HepG2 (cell line): Measurements from ENCODE around the gene MYO3B. TPM values are rescaled to one million over a fixed set of nuclear protein-coding genes. Genes with fewer than 3 reads are reported as not detected.

Source experiments
- ATAC-seq: fragments of 200-7000 bp; cut with Tn5 transposase; 3 replicates; pipeline ENCODE4 v1.9.1; 2020; ENCODE audit warnings: mild to moderate bottlenecking, moderate library complexity
- BruUV-seq: library from RNA; stranded (reverse); fragments of 400-500 nt; replicated peaks from 2 replicates; lab custom pipeline; 2021; lab: Mats Ljungman, UMichigan
- CTCF ChIA-PET: fragments of 300-600 bp; formaldehyde crosslinking; extraction: SDS; loops from one replicate; lab custom pipeline; 2021; ENCODE audit warnings: low total read pairs, inconsistent platforms, low intra/inter-chr PET ratio; lab: Yijun Ruan, JAX
- POLR2A ChIA-PET: fragments of 350-600 bp; sonication (Branson Sonifier 250); formaldehyde crosslinking; loops from one replicate; lab custom pipeline; 2020; ENCODE audit warnings: antibody characterized with exemption, inconsistent platforms; lab: Yijun Ruan, JAX
- DNase-seq: peaks from one replicate; pipeline ENCODE4 v3.0.0-alpha.2; 2015; ENCODE audit warnings: low spot score
- FAIRE-seq: peaks from 3 replicates; lab custom pipeline; 2011; peaks lifted over from hg19 to GRCh38; lab: Jason Lieb, UNC
- H2AFZ ChIP-seq: one replicate; pipeline ENCODE4 v1.6.1; 2011; ENCODE audit warnings: low read length, inconsistent platforms
- H3K27ac ChIP-seq: fragments of 300-600 bp; 3 replicates; pipeline ENCODE4 v1.8.0; 2011; ENCODE audit warnings: mixed run types, mild to moderate bottlenecking, mixed read lengths, low read length, inconsistent platforms; ENCODE audit not compliant: insufficient read depth; ENCODE audit errors: extremely low read length
- H3K27me3 ChIP-seq, 2 experiments: fragments of 200-600 bp in 1 of 2; 2 replicates in 1 of 2; 3 replicates in 1 of 2; pipeline versions ENCODE4 v1.6.0 to v1.8.0; 2011; ENCODE audit warnings: low read length in 2 of 2, mild to moderate bottlenecking in 2 of 2, moderate library complexity in 2 of 2, inconsistent platforms in 1 of 2; ENCODE audit not compliant: insufficient read depth in 2 of 2, control insufficient read depth in 1 of 2
- H3K36me3 ChIP-seq, 2 experiments: fragments of 200-600 bp in 1 of 2; replicated peaks in 1 of 2; 2 replicates in 1 of 2; 3 replicates in 1 of 2; pipeline versions ENCODE4 v1.5.1 to v1.8.0; 2011; ENCODE audit warnings: low read length in 2 of 2, inconsistent platforms in 1 of 2; ENCODE audit not compliant: insufficient read depth in 2 of 2, control insufficient read depth in 1 of 2
- H3K4me1 ChIP-seq: 2 replicates; pipeline ENCODE4 v1.5.1; 2012; ENCODE audit warnings: low read length, inconsistent platforms; ENCODE audit not compliant: insufficient read depth
- H3K4me2 ChIP-seq: 2 replicates; pipeline ENCODE4 v1.6.0; 2011; ENCODE audit warnings: low read depth, low read length, inconsistent platforms
- H3K4me3 ChIP-seq, 3 experiments: fragments of 200-600 bp in 1 of 3; sonication (generic), shearing (Covaris generic) in 1 of 3; replicated peaks in 1 of 3; 2 replicates each; pipeline ENCODE4 v1.5.1; 2011 to 2016; ENCODE audit warnings: low read length in 3 of 3, inconsistent platforms in 2 of 3, low read depth in 2 of 3, mild to moderate bottlenecking in 2 of 3, control low read depth in 1 of 3, mixed read lengths in 1 of 3; ENCODE audit not compliant: insufficient read depth in 1 of 3
- H3K79me2 ChIP-seq: one replicate; pipeline ENCODE4 v1.6.1; 2011; ENCODE audit warnings: low read length, inconsistent platforms; ENCODE audit not compliant: insufficient read depth
- H3K9ac ChIP-seq: 2 replicates; pipeline ENCODE4 v1.6.0; 2011; ENCODE audit warnings: mild to moderate bottlenecking, low read depth, low read length, inconsistent platforms; ENCODE audit not compliant: insufficient read depth
- H3K9me3 ChIP-seq: 2 replicates; pipeline ENCODE4 v1.5.1; 2012; ENCODE audit warnings: mild to moderate bottlenecking, low read length
- H4K20me1 ChIP-seq: 2 replicates; pipeline ENCODE4 v1.6.0; 2011; ENCODE audit warnings: inconsistent platforms, mild to moderate bottlenecking, low read length, moderate library complexity; ENCODE audit not compliant: insufficient read depth
- CCDC6 ChIP-seq: sonication (generic); formaldehyde crosslinking; IDR thresholded peaks from 2 replicates; pipeline ENCODE4 v1.8.1; 2022; ENCODE audit warnings: mild to moderate bottlenecking, missing genetic modification reagents, moderate library complexity
- FOXK2 ChIP-seq: fragments of 450-650 bp; IDR thresholded peaks from 2 replicates; pipeline ENCODE4 v1.6.1; 2016
- KDM4B ChIP-seq: sonication (generic); formaldehyde crosslinking; IDR thresholded peaks from 2 replicates; pipeline ENCODE4 v1.4.0; 2020; ENCODE audit warnings: missing genetic modification reagents
- KLF16 ChIP-seq, 2 experiments: sonication (generic) in 1 of 2; formaldehyde crosslinking in 1 of 2; IDR thresholded peaks; 2 replicates each; pipeline versions ENCODE4 v1.6.1 to v1.8.0; 2016 to 2023; ENCODE audit warnings: missing genetic modification reagents in 2 of 2, missing compliant biosample characterization in 1 of 2
- LCORL ChIP-seq, 2 experiments: fragments of 450-650 bp in 1 of 2; sonication (generic) in 1 of 2; formaldehyde crosslinking in 1 of 2; IDR thresholded peaks; 2 replicates each; pipeline versions ENCODE4 v1.5.0 to v1.6.1; 2017 to 2020; ENCODE audit warnings: antibody characterized with exemption in 1 of 2, missing genetic modification reagents in 1 of 2
- MEIS1 ChIP-seq: sonication (generic); formaldehyde crosslinking; IDR thresholded peaks from 2 replicates; pipeline ENCODE4 v1.9.0; 2021; ENCODE audit warnings: mild to moderate bottlenecking, missing genetic modification reagents, moderate library complexity, borderline replicate concordance
- RBAK ChIP-seq: sonication (generic); formaldehyde crosslinking; IDR thresholded peaks from 2 replicates; pipeline ENCODE4 v1.5.1; 2020; ENCODE audit warnings: mild to moderate bottlenecking, missing genetic modification reagents
- TP53 ChIP-seq: sonication (generic); formaldehyde crosslinking; conservative IDR thresholded peaks from 2 replicates; pipeline ENCODE4 v1.4.0; 2020; ENCODE audit warnings: missing genetic modification reagents
- XBP1 ChIP-seq: sonication (generic); formaldehyde crosslinking; IDR thresholded peaks from 2 replicates; pipeline ENCODE4 v1.5.0; 2020; ENCODE audit warnings: missing genetic modification reagents
- ZFP62 ChIP-seq: sonication (generic); formaldehyde crosslinking; IDR thresholded peaks from 2 replicates; pipeline ENCODE4 v1.4.0; 2020; ENCODE audit warnings: missing genetic modification reagents
- ZNF136 ChIP-seq: sonication (generic); formaldehyde crosslinking; IDR thresholded peaks from 2 replicates; pipeline ENCODE4 v1.8.1; 2022; ENCODE audit warnings: low read depth, mild to moderate bottlenecking, moderate library complexity, missing genetic modification reagents
- ZNF33A ChIP-seq: sonication (generic); formaldehyde crosslinking; IDR thresholded peaks from 2 replicates; pipeline ENCODE4 v1.5.1; 2020; ENCODE audit warnings: missing genetic modification reagents, mild to moderate bottlenecking, moderate library complexity, borderline replicate concordance
- ZNF644 ChIP-seq: IDR thresholded peaks from 2 replicates; pipeline ENCODE4 v1.6.1; 2016; ENCODE audit warnings: low read depth
- WGBS: methylation state at CpG from one replicate; pipeline ENCODE4 v1.1.6; 2017; ENCODE audit warnings: low lambda C conversion rate; 5-methylcytosine and 5-hydroxymethylcytosine counted together
- in situ Hi-C: cut with HindIII; loops from 2 replicates; pipeline ENCODE4 v1.10.0; 2017; ENCODE audit warnings: low pct_unique_long_range_greater_than_20kb; ENCODE audit not compliant: extremely low pct_ligation_motif_present
- intact Hi-C: fragments of 100-400 bp; cut with micrococcal nuclease; formaldehyde crosslinking; loops from one replicate; pipeline ENCODE4 v1.10.0; 2022; ENCODE audit not compliant: unreplicated experiment
- polyA plus RNA-seq, 8 experiments: library from polyadenylated mRNA; depleted of rRNA in 3 of 8; stranded (reverse) in 7 of 8; unstranded in 1 of 8; fragments of >200 nt; fragmentation: Illumina TruSeq in 4 of 8; extraction: Trizol in 4 of 8; gene quantifications; 2 replicates each; pipeline versions ENCODE4 v1.2.1 to v1.2.3, GENCODE V29; 2011 to 2016; ENCODE audit warnings: low read depth in 4 of 8, missing spikeins in 1 of 8, mixed read lengths in 1 of 8; ENCODE audit not compliant: insufficient read depth in 1 of 8
- total RNA-seq, 5 experiments: library from RNA; depleted of rRNA; stranded (reverse); fragments of >200 nt; fragmentation: Illumina TruSeq; extraction: Trizol; gene quantifications; 2 replicates each; pipeline ENCODE4 v1.2.3, GENCODE V29; 2016; ENCODE audit warnings: low read depth in 1 of 5

Gene MYO3B
- total and polyA plus RNA-seq, 2 of the 13 experiments (the other 11 are each of a cell fraction or from before 2014, with no cell fraction given): 0.01 TPM; not detected in 1

GRCh38 chr2:170365003-170365402 lies 187.1 kb downstream of the MYO3B start:
- in situ Hi-C loops: loop anchor here (10.0 to 25.0 kb wide), 2 partner anchors 130 to 903 kb away; no protein-coding TSS in a partner anchor

GRCh38 chr2:170365686-170366085 lies 187.7 kb downstream of the MYO3B start:
- no peak for ATAC-seq
- Histone ChIP-seq H3K79me2 (no peaks in the 10 kb centered on the region), H3K27ac (no peak overlapping the region), H3K9me3 (no peaks in the 10 kb centered on the region), H3K36me3 (no peaks in the 10 kb centered on the region), H2AFZ (no peak overlapping the region), H3K9ac (no peak overlapping the region), H3K27me3 (peaks cover 2 to 58% of the 10 kb centered on the region in 2 experiments; a peak in 4 of 5 replicates), H4K20me1 (no peaks in the 10 kb centered on the region), H3K4me1 (no peaks in the 10 kb centered on the region), H3K4me2 (no peak overlapping the region), H3K4me3 (no peak overlapping the region)
- DNase-seq: no peak
- in situ Hi-C loops: loop anchor here (10.0 to 25.0 kb wide), 2 partner anchors 131 to 903 kb away; no protein-coding TSS in a partner anchor
- intact Hi-C loops: no loop called here
- no TSS peak for BruUV-seq
- ChIA-PET POLR2A (no interaction called here), CTCF (no interaction called here)
- 0% methylated on average over 3 of the region's 3 CpGs for WGBS
- no peak for TF ChIP-seq KLF16 (CRISPR knock-in tag; IDR thresholded peaks at IDR 0.05)
- no peak for TF ChIP-seq LCORL (IDR thresholded peaks at IDR 0.05)
- TF ChIP-seq LCORL (CRISPR knock-in tag; IDR thresholded peaks at IDR 0.05): no peak
- no peak for FAIRE-seq

More at GRCh38 chr2:170365003-170365402, 187.1 kb downstream of the MYO3B start:
- Histone ChIP-seq H3K9ac (no peak overlapping the region), H2AFZ (no peak overlapping the region), H3K4me1 (no peaks in the 10 kb centered on the region), H3K9me3 (no peaks in the 10 kb centered on the region), H3K4me3 (no peak overlapping the region), H3K27ac (no peak overlapping the region), H4K20me1 (no peaks in the 10 kb centered on the region), H3K27me3 (peaks cover 2 to 58% of the 10 kb centered on the region in 2 experiments; a peak in 4 of 5 replicates), H3K4me2 (no peak overlapping the region), H3K79me2 (no peaks in the 10 kb centered on the region), H3K36me3 (no peaks in the 10 kb centered on the region)
- TF ChIP-seq KDM4B: no peak
- TF ChIP-seq ZNF136 (CRISPR knock-in tag): no peak
- TF ChIP-seq RBAK (CRISPR knock-in tag): no peak
- TF ChIP-seq ZNF644: no peak
- no peak for TF ChIP-seq ZFP62 (CRISPR knock-in tag)
- TF ChIP-seq FOXK2: no peak
- TF ChIP-seq MEIS1 (CRISPR knock-in tag): no peak
- no peak for TF ChIP-seq ZNF33A (CRISPR knock-in tag)
- no peak for TF ChIP-seq TP53 (CRISPR knock-in tag)
- no peak for TF ChIP-seq XBP1 (CRISPR knock-in tag)
- TF ChIP-seq CCDC6 (CRISPR knock-in tag): no peak
- no TSS peak for BruUV-seq
- FAIRE-seq (no peak), DNase-seq (no peak), ATAC-seq (no peak)
- ChIA-PET CTCF (no interaction called here), POLR2A (no interaction called here)
- intact Hi-C loops: no loop called here
- 51% methylated on average over 6 of the region's 6 CpGs for WGBS
